GM18951 (cell line): ENCODE data around the gene GRAMD1B.

Experiments
- POLR2A ChIP-seq: IDR thresholded peaks from 4 replicates; pipeline ENCODE4 v1.6.1; 2011; ENCODE audit warnings: mild to moderate bottlenecking; ENCODE audit not compliant: insufficient read length, insufficient read depth; ENCODE audit errors: extremely low read depth
- in situ Hi-C: fragments of 300-500 bp; cut with MboI; formaldehyde crosslinking; loops from one replicate; pipeline ENCODE4 v1.12.0; 2022; ENCODE audit warnings: low sequenced_read_pairs, mixed read lengths, inconsistent platforms; ENCODE audit not compliant: unreplicated experiment

The GRAMD1B gene

GRCh38 chr11:123521001-123521400, 90.9 kb downstream of the GRAMD1B start:
- in situ Hi-C loops, result no loop called here
- TF ChIP-seq POLR2A, result no peak

GRCh38 chr11:123521930-123522329, 91.9 kb downstream of the GRAMD1B start:
- TF ChIP-seq POLR2A, result no peak
- in situ Hi-C loops, result no loop called here

- no peak for TF ChIP-seq POLR2A
- in situ Hi-C loops, result no loop called here
These were observed 93.5 kb downstream of the GRAMD1B start for GRCh38 chr11:123523539-123523938.

GRCh38 chr11:123525097-123525496, 95.0 kb downstream of the GRAMD1B start:
- in situ Hi-C loops, result no loop called here
- TF ChIP-seq POLR2A, result no peak

GRCh38 chr11:123525511-123525918, 95.4 kb downstream of the GRAMD1B start:
- in situ Hi-C loops, result no loop called here
- no peak for TF ChIP-seq POLR2A

GRCh38 chr11:123526027-123526805, 96.1 kb downstream of the GRAMD1B start:
- TF ChIP-seq POLR2A, result no peak
- in situ Hi-C loops, result no loop called here

- in situ Hi-C loops, result no loop called here
- no peak for TF ChIP-seq POLR2A
These were observed 96.8 kb downstream of the GRAMD1B start for GRCh38 chr11:123526918-123527317.

GRCh38 chr11:123527526-123527925, 97.5 kb downstream of the GRAMD1B start:
- TF ChIP-seq POLR2A, result no peak
- in situ Hi-C loops, result no loop called here

- in situ Hi-C loops, result no loop called here
- TF ChIP-seq POLR2A, result no peak
These were observed 97.9 kb downstream of the GRAMD1B start for GRCh38 chr11:123527947-123528346.

- in situ Hi-C loops, result no loop called here
- no peak for TF ChIP-seq POLR2A
These were observed 101.3 kb downstream of the GRAMD1B start for GRCh38 chr11:123531325-123531724.

- in situ Hi-C loops, result no loop called here
- TF ChIP-seq POLR2A, result no peak
These were observed 102.1 kb downstream of the GRAMD1B start for GRCh38 chr11:123532131-123532530.

- in situ Hi-C loops, result no loop called here
- TF ChIP-seq POLR2A, result no peak
These were observed 105.3 kb downstream of the GRAMD1B start for GRCh38 chr11:123535401-123535800.

- no peak for TF ChIP-seq POLR2A
- in situ Hi-C loops, result no loop called here
These were observed 106.8 kb downstream of the GRAMD1B start for GRCh38 chr11:123536690-123537437.

- in situ Hi-C loops, result no loop called here
- no peak for TF ChIP-seq POLR2A
These were observed 107.7 kb downstream of the GRAMD1B start for GRCh38 chr11:123537726-123538125.
